ENCODE measurements around the gene NCOA4. TPM values are rescaled to one million over a fixed set of nuclear protein-coding genes. Genes with fewer than 3 reads are reported as not detected.
A peak's percentile ranks its signal among the peaks of the same experiment; 100 is the strongest.

Gene NCOA4
- total RNA-seq, 1 donor from 2014 or later: 84.0 TPM

DNA sequence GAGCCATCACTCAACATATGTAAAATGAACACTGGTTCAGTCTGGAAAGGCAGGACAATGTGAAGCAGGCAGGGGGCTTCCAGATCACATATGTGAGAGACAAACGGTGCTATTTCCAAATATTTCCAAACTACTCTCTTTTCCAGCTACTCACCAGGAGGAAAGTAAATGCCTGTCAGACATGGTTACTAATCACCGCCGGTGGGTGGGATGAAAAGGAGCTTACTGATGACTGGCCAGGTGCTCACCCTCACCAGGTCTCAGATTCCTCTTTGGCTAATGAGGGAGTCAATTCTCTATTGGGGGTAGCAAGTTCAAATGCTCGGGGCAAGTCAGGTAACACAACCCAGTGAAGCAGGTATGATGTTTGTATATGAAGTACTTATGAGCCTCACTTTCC, 25.3 kb upstream of the NCOA4 start:
- Mint-ChIP-seq H3K4me3 (ENCODE audit: low read depth) (no peak overlapping the region), H3K36me3 (ENCODE audit: insufficient read depth) (peaks cover 4% of the 10 kb centered on the region), H3K9me3 (ENCODE audit: low read depth) (peaks cover 8% of the 10 kb centered on the region), H3K27me3 (no peaks in the 10 kb centered on the region), H3K4me1 (ENCODE audit: low read depth) (peaks cover 46% of the 10 kb centered on the region), H3K27ac (peak overlapping the region; percentile 81)
- TF ChIP-seq, protein P1, sequence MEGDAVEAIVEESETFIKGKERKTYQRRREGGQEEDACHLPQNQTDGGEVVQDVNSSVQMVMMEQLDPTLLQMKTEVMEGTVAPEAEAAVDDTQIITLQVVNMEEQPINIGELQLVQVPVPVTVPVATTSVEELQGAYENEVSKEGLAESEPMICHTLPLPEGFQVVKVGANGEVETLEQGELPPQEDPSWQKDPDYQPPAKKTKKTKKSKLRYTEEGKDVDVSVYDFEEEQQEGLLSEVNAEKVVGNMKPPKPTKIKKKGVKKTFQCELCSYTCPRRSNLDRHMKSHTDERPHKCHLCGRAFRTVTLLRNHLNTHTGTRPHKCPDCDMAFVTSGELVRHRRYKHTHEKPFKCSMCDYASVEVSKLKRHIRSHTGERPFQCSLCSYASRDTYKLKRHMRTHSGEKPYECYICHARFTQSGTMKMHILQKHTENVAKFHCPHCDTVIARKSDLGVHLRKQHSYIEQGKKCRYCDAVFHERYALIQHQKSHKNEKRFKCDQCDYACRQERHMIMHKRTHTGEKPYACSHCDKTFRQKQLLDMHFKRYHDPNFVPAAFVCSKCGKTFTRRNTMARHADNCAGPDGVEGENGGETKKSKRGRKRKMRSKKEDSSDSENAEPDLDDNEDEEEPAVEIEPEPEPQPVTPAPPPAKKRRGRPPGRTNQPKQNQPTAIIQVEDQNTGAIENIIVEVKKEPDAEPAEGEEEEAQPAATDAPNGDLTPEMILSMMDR (IDR thresholded peaks at IDR 0.05; ENCODE audit: unreplicated experiment): no peak
- DNase-seq (ENCODE audit: low spot score, unreplicated experiment): no peak

- no peak for DNase-seq (ENCODE audit: low spot score, unreplicated experiment)
- TF ChIP-seq, protein P1 (IDR thresholded peaks at IDR 0.05; ENCODE audit: unreplicated experiment): no peak
- Mint-ChIP-seq H3K9me3 (ENCODE audit: low read depth) (peaks cover 8% of the 10 kb centered on the region), H3K36me3 (ENCODE audit: insufficient read depth) (peaks cover 4% of the 10 kb centered on the region), H3K4me1 (ENCODE audit: low read depth) (peaks cover 44% of the 10 kb centered on the region), H3K27me3 (no peaks in the 10 kb centered on the region), H3K27ac (peak overlapping the region; percentile 68), H3K4me3 (ENCODE audit: low read depth) (no peak overlapping the region)
Observed at GRCh38 chr10:46053534-46054434, 23.4 kb upstream of the NCOA4 start.

DNA sequence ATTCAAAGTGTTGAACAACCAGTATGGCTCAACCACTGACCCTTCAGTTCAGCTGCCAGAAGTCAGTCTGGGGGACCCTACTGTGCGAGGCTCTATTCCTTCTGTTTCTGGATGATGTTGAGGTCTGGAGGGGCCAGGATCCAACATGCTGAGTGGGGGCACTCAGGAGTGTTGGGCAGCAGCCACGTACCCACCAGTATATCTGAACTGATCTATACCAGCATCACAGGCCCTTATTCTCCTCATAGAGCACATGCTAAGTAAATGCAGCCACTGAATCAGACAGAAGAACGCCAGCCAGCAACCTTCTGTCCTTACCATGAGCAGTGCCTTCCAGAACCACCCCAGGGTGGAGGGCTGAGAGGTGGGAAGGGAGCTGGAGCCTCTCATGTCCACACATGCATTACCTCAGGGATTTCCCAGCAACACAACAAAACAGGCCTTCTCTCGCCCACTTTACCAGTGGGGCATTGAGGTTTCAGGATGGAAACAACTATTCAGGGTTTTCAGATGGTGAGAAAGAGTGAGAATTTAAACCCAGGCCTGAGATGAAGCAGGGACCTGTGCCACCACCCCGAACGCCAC, 22.5 kb upstream of the NCOA4 start:
- peaks cover 8% of the 10 kb centered on the region for H3K9me3 Mint-ChIP-seq (ENCODE audit: low read depth)
- H3K4me1 Mint-ChIP-seq (ENCODE audit: low read depth): peaks cover 44% of the 10 kb centered on the region
- no peak for DNase-seq (ENCODE audit: low spot score, unreplicated experiment)
- no peak overlapping the region for H3K4me3 Mint-ChIP-seq (ENCODE audit: low read depth)
- H3K27me3 Mint-ChIP-seq: no peaks in the 10 kb centered on the region
- TF ChIP-seq, protein P1 (IDR thresholded peaks at IDR 0.05; ENCODE audit: unreplicated experiment): no peak
- peak overlapping the region; percentile 68 for H3K27ac Mint-ChIP-seq
- peaks cover 4% of the 10 kb centered on the region for H3K36me3 Mint-ChIP-seq (ENCODE audit: insufficient read depth)

GRCh38 chr10:46052057-46052790, 21.8 kb upstream of the NCOA4 start:
- TF ChIP-seq, protein P1 (IDR thresholded peaks at IDR 0.05; ENCODE audit: unreplicated experiment): no peak
- H3K27ac Mint-ChIP-seq: peak overlapping the region; percentile 68
- H3K4me1 Mint-ChIP-seq (ENCODE audit: low read depth): peaks cover 47% of the 10 kb centered on the region
- peaks cover 3% of the 10 kb centered on the region for H3K27me3 Mint-ChIP-seq
- H3K9me3 Mint-ChIP-seq (ENCODE audit: low read depth): peaks cover 5% of the 10 kb centered on the region
- DNase-seq (ENCODE audit: low spot score, unreplicated experiment): no peak
- H3K36me3 Mint-ChIP-seq (ENCODE audit: insufficient read depth): peaks cover 2% of the 10 kb centered on the region
- H3K4me3 Mint-ChIP-seq (ENCODE audit: low read depth): no peak overlapping the region
